LHCN-M2 (cell line): ENCODE measurements around the gene SECISBP2L. TPM values are rescaled to one million over a fixed set of nuclear protein-coding genes. Genes with fewer than 3 reads are reported as not detected.
"Not testable (repeated sequence)": the region's sequence is repeated elsewhere in the genome, so short reads cannot be mapped to it uniquely, and the experiment has no call there.

Experiments
- DNase-seq: peaks from one replicate; pipeline ENCODE4 v3.0.0-alpha.2; 2012; ENCODE audit warnings: low read depth
- polyA plus RNA-seq: library from polyadenylated mRNA; unstranded; fragments of >200 nt; gene quantifications from one replicate; pipeline ENCODE4 v1.2.1, GENCODE V29; 2012; ENCODE audit warnings: missing spikeins
- total RNA-seq: library from RNA; depleted of rRNA; stranded (reverse); fragments of >200 nt; gene quantifications from 2 replicates; pipeline ENCODE4 v1.2.3, GENCODE V29; 2014; rRNA removed

The SECISBP2L gene, protein sequence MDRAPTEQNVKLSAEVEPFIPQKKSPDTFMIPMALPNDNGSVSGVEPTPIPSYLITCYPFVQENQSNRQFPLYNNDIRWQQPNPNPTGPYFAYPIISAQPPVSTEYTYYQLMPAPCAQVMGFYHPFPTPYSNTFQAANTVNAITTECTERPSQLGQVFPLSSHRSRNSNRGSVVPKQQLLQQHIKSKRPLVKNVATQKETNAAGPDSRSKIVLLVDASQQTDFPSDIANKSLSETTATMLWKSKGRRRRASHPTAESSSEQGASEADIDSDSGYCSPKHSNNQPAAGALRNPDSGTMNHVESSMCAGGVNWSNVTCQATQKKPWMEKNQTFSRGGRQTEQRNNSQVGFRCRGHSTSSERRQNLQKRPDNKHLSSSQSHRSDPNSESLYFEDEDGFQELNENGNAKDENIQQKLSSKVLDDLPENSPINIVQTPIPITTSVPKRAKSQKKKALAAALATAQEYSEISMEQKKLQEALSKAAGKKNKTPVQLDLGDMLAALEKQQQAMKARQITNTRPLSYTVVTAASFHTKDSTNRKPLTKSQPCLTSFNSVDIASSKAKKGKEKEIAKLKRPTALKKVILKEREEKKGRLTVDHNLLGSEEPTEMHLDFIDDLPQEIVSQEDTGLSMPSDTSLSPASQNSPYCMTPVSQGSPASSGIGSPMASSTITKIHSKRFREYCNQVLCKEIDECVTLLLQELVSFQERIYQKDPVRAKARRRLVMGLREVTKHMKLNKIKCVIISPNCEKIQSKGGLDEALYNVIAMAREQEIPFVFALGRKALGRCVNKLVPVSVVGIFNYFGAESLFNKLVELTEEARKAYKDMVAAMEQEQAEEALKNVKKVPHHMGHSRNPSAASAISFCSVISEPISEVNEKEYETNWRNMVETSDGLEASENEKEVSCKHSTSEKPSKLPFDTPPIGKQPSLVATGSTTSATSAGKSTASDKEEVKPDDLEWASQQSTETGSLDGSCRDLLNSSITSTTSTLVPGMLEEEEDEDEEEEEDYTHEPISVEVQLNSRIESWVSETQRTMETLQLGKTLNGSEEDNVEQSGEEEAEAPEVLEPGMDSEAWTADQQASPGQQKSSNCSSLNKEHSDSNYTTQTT
- 25.5 and 30.3 TPM in 2 replicates for total RNA-seq
- polyA plus RNA-seq = 6.6 TPM

DNA sequence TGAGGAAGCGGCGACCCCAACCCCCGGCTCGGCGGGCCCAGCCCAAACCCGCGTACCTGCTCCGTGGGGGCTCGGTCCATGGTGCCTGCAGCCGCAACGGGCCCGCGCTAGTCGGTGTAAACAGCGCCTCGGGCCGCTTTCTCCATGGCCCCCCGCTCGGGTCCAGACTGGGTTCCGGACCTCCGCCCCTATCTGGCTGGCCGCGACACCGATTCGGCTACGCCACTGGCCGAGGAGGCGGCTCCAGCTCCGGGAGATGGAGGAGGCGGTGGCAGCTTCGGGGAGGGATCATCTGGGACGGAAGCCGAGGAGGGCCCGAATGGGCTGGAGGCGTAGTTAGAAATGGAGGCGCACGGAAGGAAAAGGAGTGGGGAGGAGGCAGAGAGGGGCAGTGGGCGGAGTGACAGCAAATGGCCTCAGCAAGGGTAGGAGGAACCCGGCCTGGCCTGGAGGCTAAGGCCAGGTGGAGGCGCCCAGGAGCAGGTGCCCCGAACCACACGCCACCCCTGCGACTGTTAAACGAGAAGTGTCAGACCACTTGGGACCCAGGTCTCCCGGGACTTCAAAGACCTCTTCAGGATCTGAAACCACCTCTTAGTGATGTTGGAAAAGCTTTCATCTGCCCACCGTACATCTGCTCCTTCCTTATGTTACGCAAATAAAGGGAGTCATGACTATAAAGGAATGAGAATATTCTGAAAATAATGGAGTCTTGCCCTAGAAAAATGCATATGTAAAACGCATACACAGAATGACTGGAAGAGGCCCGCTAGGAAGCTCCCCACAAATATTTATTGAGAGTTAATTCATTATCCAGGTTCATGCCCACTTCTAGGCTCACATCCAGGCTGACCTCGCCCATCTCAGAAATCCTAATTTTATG is at the start of gene SECISBP2L:
Gene SECISBP2L (minus strand): TSS at position 227 of the 883 bp plus-strand sequence. CDS start 147 bp downstream, at position 80.
- DNase-seq = peak; percentile 92

DNA sequence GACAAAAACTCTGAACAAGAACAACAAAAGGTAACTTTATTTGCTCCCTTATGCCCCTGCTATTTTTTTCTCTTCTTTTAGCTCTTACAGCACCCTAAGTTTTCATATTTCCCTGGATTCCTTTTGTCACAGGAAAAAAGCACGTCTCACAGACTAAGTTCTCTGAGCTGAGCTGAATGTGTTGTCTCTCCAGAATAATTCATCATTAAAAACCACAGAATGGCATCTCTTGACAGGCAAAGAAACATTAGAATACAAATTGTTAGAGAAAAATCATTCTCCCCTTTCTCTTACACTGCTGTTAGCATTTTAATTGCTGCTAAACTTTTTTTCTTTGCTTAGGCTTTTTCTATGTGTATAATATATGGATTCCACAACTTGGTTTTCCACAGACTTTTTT is 48.7 kb upstream of the SECISBP2L start:
- DNase-seq = no peak

DNA sequence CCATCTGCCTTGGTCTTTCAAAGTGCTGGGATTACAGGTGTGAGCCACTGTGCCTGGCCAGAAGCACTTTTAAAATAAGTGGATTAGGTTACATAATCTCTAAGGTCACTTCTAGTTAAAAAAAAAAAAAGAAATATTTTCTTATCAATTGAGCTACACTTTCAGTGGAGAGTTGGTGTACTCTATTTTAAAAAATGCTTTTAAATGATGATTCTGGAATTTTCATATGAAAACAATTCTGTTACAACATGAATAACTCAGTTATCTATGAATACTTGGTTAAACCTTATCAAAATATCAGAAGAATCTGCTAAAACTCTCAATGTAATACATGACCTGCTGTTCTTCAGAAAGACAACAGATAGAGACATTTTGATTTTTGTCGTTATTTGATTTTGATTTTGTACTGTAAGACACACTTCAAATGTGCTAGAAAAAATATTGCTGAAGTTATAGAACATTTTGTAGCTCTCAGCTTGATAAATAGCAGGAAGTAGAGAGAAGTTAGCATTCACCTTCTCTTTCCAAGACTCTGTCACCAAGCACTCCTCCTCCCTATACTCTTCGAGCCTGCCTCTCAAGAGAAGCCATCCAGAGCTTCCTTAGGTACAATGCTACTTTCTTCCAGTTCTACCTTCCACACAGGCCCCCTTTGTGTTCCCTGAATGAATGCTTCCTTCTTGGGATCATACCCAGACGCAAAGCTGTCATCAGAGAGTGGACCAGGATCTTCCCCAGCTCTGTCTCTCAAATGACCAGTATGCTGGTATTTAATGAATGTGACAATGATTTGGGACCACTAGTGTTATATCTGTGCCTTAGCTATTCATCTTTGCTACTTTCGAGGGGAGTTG is 47.2 kb upstream of the SECISBP2L start:
- no peak for DNase-seq

DNA sequence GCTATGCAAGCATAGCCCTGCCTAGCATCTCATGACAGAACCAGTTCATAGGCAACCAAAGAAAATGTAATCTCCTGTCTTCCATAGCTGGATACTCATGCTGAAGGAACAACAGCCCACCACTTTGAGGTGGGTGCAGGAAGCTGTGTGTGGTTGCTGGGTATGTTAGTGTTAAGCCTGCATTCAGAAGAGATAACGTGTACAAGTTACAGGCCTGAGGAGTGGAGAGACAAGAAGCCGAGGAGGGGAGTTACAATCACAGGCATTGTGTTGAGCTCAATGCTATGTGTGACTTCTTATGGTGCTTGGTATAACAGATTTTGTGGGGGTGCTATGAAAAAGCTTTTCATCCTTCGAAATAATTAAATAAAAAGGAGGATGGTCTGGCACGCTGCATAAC is 42.8 kb upstream of the SECISBP2L start:
- DNase-seq = no peak

DNA sequence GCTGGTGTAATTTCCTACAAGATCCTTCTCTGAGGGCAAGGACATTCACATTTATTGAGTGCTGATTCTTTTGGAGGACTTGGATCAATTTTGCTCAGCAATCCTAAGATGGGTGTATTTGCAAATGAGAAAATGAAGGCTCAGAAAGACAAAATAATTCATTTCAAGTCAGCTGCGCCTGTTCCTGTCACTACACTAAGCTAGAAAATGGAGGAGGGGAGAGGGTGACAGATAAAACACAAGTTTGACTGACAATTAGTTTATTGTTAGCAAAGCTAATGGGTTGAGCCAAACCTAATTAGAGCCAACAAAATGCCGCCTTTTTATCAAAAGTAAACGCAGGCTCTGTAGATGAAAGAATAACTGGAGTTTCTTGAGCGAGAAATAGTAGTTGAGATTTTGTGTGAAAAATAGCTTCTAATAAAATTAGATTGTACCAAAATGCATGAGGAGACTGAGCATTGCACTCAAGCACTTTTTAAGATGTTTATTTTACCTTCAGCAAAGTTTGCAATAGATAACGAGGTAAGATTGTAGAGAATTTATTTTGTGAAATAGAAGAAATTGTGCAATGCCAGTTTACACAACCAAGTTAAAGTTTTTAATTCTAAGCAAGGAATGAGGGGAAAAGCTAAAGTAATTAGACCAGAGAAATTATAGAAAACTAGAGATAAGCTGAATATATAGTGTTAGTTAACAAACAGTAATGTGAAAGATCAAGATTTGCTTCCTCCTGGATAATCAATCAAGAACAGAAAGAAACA is 39.6 kb upstream of the SECISBP2L start:
- no peak for DNase-seq

DNA sequence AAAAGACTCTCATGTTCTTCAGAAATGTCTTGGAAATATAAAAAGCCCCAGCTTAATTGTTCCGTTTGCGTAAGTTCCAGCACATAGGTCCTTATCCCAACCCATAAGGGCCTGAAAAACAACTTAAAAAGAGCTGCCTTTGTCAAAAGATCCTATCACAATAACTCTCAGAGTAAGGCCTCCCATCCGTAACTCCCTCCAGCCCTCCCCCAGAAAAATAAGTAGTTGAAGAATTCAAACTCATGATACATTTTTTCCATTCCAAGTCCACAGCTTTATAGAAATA is 38.0 kb upstream of the SECISBP2L start:
- no peak for DNase-seq

DNA sequence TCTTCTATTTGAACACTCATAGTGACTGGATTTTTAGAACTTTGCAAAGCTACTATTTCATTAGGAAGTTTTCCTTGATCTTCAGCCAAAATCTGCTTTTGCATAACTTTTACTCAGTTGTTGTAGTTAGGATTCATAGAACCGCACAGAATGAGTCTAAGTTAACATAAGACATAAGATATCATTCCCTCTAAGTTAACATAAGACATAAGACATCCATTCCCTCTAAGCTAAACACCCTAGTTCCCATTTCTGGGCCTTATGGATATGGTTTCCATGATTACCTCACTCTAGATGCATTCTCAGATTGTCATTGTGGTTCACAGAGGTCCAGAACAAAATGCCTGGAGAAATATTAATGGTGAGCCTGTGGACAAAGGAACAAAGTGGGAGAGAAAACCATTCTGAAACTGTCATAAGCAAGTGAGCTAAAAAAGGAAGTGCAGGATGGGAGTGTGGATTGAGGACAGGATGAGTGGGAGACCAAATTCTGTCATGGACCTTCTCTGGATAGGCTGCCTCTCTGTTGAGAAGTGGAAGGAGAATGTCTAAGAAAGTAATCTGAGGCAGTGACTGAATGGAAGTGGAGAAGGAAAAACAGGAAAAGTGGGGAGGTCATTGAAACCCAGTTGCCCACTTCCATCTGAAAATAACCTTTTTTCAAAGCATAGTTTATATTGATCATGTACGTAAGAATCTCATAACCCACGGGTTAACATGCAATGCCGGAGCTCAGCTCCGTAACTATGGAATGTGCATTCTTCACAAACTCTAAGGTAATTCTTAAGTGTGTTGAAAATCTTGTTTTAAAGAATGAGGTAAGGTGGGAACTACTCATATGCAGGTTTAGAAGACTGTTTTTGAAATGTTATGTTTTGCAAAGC is 37.4 kb upstream of the SECISBP2L start:
- no peak for DNase-seq

DNA sequence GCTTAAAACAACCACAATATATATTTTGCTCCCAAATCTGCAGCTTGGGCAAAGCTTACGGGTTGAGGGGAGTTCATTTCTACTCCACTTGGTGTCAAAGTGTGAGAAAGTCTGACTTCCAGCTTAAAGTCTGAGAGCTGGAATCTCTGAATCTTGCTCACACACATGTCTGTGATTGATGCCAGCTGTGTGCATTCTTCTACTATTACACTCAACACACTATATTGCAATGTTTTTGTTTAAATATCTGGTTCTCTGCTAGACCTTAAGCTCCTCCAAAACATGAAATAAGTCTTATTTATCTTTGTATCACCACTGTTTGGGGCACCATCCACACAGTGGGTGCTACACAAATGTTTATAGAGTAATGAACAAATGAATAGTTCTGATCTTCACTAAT is 36.7 kb upstream of the SECISBP2L start:
- no peak for DNase-seq

DNA sequence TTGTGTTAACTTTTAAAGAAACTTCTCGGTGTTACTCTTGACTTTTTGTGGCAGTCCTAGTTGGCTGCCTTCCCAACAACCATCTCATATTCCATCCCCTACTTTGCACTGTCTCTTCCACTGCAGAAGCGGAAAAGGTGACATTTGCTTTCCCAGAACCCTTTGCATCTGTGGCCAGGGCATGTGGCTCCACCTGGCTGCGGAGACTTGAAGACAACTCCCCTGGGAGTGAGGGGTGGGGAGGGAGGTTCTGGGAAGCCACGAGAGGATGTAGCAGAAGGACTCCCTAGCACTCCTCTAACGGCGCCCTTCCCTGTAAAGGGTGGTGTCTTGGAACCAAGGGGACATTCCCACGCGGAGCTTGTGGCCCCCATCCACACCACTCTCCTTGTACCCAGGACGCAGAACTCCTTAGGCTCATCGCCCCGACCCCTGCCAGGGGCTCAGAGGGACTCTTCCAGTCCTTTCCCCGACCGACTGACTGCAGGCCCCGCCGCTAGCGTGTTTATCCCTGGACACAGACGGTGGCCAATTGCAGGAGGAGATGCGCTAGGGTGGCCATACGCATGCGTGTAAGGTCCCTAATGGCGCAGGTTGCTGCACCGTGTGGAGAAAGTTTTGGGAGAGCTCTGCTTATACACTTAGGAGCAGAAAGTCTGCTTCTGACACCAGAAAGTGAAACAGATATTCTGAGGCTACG is 33.2 kb upstream of the SECISBP2L start:
- no peak for DNase-seq

DNA sequence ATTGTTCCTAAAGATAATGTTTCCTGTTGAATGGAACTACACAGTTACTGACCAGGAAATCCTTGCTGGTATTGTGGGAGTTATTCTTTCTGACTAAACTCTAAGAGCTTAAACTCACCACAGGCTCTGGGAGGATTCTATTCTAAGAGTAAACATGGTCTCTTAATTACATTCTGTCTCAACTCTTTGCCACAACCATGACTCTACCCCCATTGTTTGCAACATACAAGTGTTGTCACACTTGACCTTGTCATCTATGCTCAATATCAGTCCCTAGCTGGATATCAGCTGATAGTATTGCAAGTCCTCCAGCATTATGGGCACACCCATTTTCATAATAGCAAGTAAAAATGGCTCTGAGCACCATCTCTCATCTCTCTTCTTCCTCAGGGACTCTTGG is 29.6 kb upstream of the SECISBP2L start:
- DNase-seq = peak; percentile 23

DNA sequence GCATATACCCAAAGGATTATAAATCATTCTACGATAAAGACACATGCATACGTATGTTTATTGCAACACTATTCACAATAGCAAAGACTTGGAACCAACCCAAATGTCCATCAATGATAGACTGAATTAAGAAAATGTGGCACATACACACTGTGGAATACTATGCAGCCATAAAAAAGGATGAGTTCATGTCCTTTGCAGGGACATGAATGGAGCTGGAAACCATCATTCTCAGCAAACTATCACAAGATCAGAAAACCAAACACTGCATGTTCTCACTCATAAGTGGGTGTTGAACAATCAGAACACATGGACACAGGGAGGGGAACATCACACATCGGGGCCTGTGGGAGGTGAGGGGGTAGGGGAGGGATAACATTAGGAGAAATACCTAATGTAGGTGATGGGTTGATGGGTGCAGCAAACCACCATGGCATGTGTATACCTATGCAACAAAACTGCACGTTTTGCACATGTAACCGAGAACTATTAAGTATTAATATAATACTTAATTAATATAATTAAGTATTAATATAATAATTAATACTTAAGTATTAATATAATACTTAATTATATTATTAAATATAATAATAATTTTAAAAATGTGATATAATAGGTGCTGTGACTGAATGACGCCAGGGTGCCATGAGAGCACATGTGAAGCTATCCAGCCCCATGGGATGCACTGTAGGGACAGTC is 28.5 kb upstream of the SECISBP2L start:
- DNase-seq = not testable (repeated sequence)

DNA sequence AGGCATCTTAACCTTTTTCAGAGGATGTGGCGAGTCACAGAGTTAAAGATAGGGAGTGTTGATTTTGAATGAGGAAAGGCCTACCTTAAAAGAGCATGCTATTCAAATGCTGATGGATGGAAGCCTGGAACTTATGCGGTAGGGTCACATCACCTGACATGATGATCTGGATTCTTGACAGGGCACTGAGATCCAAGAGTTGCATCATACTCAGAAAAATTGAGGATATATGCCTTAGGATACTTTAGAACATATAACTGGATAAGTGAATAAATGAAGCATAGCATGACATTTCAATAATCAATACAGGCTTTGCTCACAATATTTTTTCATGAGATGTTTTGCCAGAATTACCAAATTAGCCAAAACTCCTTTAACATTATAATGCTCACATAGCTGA is 20.1 kb upstream of the SECISBP2L start:
- DNase-seq = no peak

DNA sequence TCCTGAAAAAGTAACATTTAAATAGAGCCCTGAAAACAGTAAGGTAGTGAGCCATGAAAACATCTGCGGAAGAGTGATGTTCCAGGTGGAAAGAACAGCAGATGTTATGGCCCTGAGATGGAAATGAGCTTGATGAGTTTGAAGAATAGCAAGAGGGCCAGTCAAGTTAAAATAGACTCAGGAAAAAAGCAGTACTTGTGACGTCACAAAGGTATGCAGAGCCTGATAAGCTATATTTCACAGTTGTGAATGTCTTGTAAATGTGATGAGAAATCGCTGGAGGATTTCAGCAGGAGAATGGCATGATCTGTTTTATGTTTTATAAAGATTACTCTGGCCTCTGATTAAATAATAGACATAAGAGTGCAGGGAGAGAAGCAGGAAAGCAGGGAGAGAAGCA is 18.6 kb upstream of the SECISBP2L start:
- DNase-seq = no peak

DNA sequence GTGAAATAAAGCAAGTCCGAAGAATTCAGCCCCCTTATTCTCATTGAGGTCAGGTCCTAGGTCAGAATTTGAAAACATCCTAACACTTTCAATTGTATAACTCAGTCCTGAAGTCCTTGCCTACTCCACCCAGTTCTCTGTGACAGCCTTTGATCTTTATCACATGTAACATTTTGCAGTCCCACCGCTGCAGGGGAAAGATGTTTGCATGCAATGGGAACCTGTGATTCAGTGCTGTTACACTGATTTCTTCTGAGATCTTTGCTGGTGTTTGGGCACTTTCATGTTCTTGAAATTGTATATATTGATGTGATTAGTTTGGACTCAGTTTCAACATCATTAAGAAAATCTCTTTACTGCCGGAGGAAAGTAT is 18.0 kb upstream of the SECISBP2L start:
- no peak for DNase-seq

DNA sequence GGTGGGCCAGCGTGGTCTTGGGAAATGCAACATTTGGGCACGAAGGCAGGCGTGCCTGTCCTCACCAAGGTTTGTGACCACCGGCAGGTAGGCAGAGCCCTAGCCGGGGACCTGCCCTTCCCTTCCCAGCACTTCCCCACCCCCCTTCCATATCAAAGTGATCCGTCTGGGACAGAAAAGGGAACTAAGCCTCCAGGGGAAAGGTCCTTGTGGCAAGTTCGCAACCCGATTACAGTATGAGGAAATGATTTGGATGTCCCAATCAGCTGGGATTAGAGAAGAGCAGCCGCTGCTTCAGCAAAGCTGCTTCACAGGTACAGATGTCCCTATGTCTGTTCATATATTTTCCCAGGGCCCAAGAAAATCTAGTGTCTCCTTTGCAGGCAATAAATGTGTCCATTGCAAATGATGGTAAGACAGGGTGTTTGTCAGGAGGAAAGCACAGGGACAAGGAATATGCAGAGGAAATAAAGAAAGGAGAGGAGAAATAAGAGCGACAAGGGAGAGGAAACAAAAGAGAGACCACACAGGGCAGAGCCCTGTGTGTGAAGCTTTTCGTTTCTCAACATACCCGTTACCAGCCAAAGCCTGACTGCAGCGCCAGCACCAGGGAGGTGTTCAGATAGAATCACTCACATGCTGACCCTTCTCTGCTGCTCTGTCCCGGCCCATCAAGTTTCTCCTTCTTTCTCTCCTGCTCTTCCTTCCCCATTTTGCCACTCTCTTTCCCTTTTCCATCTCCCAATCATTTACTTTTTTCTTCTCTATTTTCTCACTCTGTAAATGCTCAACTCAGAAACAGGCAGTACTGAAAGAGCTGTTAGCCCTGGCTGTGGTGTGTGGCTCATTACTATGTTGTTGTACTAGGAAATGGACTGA is 17.4 kb upstream of the SECISBP2L start:
- DNase-seq = no peak

DNA sequence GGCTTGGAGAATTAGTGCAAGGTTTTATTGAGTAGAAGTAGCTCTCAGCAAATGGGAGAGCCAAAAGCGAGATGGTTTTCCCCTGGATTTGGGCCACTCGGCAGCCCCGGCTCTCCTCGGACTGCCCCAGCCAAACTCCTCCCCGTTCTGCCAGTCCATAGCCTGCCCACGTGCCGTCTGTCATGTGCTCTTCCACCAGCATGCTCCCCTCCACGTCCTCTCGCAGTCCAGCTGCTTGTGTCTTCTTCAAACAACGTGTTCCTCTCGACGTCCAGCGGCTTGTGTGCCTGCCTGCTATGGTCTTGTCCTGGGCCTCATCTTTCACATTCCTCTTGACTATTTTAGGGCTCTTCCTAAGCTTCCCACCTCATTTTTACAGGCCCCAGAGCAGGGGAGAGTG is 16.7 kb upstream of the SECISBP2L start:
- no peak for DNase-seq
